Astrocyte (in vitro differentiated cells and primary cell): ENCODE measurements around the gene FGF10.

Source experiments
- EZH2 ChIP-seq: IDR thresholded peaks from 2 replicates; pipeline ENCODE4 v1.6.1; 2012; ENCODE audit warnings: mild to moderate bottlenecking, low read length, inconsistent platforms; ENCODE audit not compliant: insufficient read depth
- TF ChIP-seq, protein P1 (sequence below): IDR thresholded peaks from 2 replicates; pipeline ENCODE4 v1.5.1; 2011; ENCODE audit warnings: low read depth, mild to moderate bottlenecking, inconsistent platforms, low read length, moderate library complexity; ENCODE audit not compliant: insufficient read depth

DNA sequence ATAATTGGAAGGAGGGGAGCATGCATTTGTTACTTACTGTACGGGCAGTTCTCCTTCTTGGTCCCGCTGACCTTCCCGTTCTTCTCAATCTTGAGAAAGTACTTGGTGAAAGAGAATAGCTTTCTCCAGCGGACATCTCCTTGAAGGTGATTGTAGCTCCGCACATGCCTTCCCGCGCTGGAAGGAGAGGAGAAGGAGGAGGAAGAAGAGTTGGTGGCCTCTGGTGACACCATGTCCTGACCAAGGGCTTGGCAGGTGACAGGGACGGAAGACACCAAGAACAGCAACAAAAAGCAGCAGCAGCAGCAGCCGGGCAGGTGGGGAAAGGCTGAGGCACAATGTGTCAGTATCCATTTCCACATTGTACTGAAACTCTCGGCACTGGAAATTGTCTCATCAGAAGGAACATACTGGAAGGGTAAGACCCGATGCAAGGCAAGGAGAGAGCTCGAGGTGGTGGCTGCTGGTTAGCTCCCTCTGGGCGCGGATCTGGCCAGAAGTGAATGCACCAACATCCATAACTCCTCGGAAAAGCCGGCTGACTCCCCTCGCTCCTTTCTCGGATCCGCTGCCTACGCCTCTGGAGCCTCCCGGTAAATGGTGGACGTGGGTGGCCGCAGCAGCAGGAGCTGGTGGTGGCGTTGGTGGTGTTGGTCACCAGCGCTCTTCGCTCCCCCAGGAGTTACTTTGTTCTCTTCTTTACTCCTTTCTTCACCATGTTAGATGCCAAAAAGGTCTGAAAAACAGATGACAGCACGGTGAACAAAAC lies 715 bp downstream of the FGF10 start:
- TF ChIP-seq, protein P1, sequence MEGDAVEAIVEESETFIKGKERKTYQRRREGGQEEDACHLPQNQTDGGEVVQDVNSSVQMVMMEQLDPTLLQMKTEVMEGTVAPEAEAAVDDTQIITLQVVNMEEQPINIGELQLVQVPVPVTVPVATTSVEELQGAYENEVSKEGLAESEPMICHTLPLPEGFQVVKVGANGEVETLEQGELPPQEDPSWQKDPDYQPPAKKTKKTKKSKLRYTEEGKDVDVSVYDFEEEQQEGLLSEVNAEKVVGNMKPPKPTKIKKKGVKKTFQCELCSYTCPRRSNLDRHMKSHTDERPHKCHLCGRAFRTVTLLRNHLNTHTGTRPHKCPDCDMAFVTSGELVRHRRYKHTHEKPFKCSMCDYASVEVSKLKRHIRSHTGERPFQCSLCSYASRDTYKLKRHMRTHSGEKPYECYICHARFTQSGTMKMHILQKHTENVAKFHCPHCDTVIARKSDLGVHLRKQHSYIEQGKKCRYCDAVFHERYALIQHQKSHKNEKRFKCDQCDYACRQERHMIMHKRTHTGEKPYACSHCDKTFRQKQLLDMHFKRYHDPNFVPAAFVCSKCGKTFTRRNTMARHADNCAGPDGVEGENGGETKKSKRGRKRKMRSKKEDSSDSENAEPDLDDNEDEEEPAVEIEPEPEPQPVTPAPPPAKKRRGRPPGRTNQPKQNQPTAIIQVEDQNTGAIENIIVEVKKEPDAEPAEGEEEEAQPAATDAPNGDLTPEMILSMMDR: no peak
- TF ChIP-seq EZH2: no peak
